Esophagus squamous epithelium (tissue), 5 donors: ENCODE results near the gene A4GALT. TPM values are rescaled to one million over a fixed set of nuclear protein-coding genes. Genes with fewer than 3 reads are reported as not detected.

Experiments used
- DNase-seq: peaks from one replicate; lab custom pipeline; 2025; lab: John Stamatoyannopoulos, UW
- H3K27ac ChIP-seq, 4 donors: fragments of 200-600 bp; sonication (generic); one replicate each; pipeline ENCODE4 v1.5.1; 2016 to 2019; ENCODE audit warnings: mild to moderate bottlenecking in 1 of 4
- H3K27me3 ChIP-seq, 4 donors: fragments of 200-600 bp; sonication (generic); 1 replicate in 3 of 4; 2 replicates in 1 of 4; pipeline versions ENCODE4 v1.5.1 to v1.6.0; 2017 to 2021; ENCODE audit warnings: antibody characterized with exemption in 1 of 4
- H3K36me3 ChIP-seq, 3 donors: fragments of 200-600 bp; sonication (generic); one replicate each; pipeline ENCODE4 v1.5.1; 2016 to 2019
- H3K4me1 ChIP-seq, 3 donors: fragments of 200-600 bp; sonication (generic); one replicate each; pipeline ENCODE4 v1.5.1; 2017 to 2019
- H3K4me3 ChIP-seq, 4 donors: fragments of 200-600 bp; sonication (generic); 1 replicate in 3 of 4; 2 replicates in 1 of 4; pipeline ENCODE4 v1.5.1; 2016 to 2019; ENCODE audit warnings: mild to moderate bottlenecking in 2 of 4, moderate library complexity in 1 of 4
- H3K9me3 ChIP-seq, 3 donors: fragments of 200-600 bp; sonication (generic); one replicate each; pipeline ENCODE4 v1.5.1; 2016 to 2019
- POLR2A ChIP-seq, 4 donors: fragments of 450-650 bp; IDR thresholded peaks; one replicate each; pipeline ENCODE4 v1.6.1; 2017; ENCODE audit warnings: antibody characterized with exemption in 4 of 4, mild to moderate bottlenecking in 4 of 4, moderate library complexity in 3 of 4
- WGBS, 2 donors: methylation state at CpG; one replicate each; pipeline ENCODE4 v1.1.5; 2018; 5-methylcytosine and 5-hydroxymethylcytosine counted together
- intact Hi-C: fragments of 100-400 bp; cut with DNase I; formaldehyde crosslinking; loops from one replicate; pipeline ENCODE4 v1.15.0; 2022
- small RNA-seq, 4 donors: library from RNA; depleted of rRNA; stranded (forward); fragments of <200 nt; gene quantifications; one replicate each; pipeline ENCODE3, GENCODE V24; 2016
- total RNA-seq, 4 donors: library from RNA; depleted of rRNA; stranded (reverse); fragments of >200 nt; gene quantifications; one replicate each; pipeline ENCODE4 v1.1.0, GENCODE V29; 2016
- TF ChIP-seq, protein P1 (sequence below), 6 experiments: fragments of 450-650 bp in 4 of 6; fragments of 200-600 bp in 2 of 6; sonication (generic) in 2 of 6; IDR thresholded peaks; one replicate each; pipeline ENCODE4 v1.5.1; 2016 to 2019; ENCODE audit warnings: antibody characterized with exemption in 6 of 6, mild to moderate bottlenecking in 4 of 6, moderate library complexity in 4 of 6
- donor health status: DM: yes; HTN: yes; CAD: no.

A4GALT gene
- total RNA-seq, 4 donors from 2014 or later: 13.9 to 22.0 (median 17.6) TPM

DNA sequence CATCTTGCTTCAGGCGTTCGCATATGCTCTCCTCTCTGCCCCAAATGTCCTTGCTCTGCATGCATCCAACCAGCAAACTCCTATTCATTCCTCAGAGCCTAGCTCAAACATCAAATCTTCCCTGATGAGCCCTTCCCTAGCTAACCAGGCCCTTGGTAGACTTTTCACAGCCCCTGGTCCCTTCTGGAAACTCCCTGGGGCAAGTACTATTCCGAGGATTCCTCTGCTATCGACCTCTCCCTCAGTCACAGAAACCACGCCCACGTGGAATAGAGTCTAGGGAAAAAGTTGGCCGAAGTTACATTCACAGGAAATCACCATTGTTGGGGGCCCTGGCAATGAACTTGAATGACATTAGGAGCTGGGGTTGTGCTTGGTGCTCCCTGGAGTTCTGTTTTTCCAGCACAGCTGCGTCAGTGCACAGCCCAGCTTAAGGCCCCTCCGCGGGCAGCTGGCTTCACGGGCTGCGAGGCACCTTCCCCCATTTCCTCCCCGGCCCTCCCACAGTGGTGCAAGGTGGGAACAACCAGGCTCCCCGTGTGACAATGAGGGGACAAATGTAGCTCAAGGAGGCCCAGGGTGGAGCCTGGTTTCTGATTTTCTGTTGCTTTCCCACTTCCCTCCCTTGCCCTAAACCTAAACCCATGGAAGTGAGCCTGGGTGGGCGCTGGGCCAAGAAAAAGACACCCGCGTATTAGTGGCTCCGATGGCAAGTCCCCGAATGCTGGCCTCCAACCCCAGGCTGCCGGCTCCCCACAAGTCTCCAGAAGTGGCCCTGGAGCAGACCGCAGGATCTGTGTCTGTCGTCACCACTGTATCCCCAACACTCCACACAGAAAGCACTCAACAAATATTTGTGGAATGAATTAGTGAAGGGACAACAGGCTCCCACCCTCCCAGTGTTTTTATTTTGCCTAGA is 76.0 kb downstream of the A4GALT start:
- no peaks in the 10 kb centered on the region for H3K9me3 ChIP-seq
- 34 to 41% methylated on average over 16 to 17 of the region's 22 CpGs for WGBS, 2 donors
- peaks cover 46 to 83% (median 60%) of the 10 kb centered on the region in 3 donors for H3K4me1 ChIP-seq
- H3K4me3 ChIP-seq: peak overlapping the region in 3 of 4 donors; percentile 24 to 59 (median 26)
- peak overlapping the region; percentile 88 to 98 (median 93) for H3K27ac ChIP-seq
- no peaks in the 10 kb centered on the region for H3K36me3 ChIP-seq
- TF ChIP-seq, protein P1, sequence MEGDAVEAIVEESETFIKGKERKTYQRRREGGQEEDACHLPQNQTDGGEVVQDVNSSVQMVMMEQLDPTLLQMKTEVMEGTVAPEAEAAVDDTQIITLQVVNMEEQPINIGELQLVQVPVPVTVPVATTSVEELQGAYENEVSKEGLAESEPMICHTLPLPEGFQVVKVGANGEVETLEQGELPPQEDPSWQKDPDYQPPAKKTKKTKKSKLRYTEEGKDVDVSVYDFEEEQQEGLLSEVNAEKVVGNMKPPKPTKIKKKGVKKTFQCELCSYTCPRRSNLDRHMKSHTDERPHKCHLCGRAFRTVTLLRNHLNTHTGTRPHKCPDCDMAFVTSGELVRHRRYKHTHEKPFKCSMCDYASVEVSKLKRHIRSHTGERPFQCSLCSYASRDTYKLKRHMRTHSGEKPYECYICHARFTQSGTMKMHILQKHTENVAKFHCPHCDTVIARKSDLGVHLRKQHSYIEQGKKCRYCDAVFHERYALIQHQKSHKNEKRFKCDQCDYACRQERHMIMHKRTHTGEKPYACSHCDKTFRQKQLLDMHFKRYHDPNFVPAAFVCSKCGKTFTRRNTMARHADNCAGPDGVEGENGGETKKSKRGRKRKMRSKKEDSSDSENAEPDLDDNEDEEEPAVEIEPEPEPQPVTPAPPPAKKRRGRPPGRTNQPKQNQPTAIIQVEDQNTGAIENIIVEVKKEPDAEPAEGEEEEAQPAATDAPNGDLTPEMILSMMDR (IDR thresholded peaks at IDR 0.05): no peak
- no peak for TF ChIP-seq POLR2A (IDR thresholded peaks at IDR 0.05)
- intact Hi-C loops: no loop called here
- no peaks in the 10 kb centered on the region for H3K27me3 ChIP-seq
- no peak for DNase-seq

DNA sequence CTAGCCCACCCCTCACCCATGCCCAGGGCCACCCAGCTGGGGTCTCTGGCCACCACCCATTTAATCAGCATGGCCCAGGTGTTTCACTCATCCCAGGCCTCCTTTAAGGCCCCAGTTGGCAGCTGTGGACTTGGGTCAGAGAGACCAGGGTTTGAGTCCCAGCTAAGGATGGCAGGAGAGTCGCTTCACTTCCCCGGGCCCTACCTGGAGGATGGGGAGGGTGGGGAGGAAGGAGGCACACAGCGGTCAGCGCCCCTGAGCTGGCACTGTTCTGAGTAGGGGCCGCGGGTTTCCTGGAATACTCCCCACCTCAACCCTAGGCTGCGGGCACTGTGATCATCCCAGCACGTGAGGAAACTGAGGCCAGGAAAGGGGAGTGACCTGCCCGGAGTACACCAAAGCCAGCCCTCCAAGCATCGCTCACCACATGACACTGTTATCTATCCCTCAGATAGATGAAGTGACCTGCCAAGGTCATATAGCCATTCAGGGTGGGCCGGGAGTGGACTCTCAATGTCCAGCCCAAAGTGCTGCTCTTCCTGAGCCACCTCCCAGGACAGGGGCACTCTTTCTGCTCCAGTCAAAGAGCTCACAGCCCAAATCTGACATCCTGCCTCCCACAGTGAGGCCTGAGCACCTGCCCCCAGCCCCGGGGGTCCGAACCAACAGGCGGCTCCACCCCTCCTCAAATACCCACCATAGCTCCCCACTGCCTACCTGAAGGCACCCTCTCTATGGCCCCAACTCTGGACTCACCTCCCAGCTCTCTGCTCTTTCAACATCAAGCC is 76.8 kb downstream of the A4GALT start:
- H3K36me3 ChIP-seq: no peaks in the 10 kb centered on the region
- peak overlapping the region; percentile 88 to 98 (median 93) for H3K27ac ChIP-seq
- WGBS, 2 donors: 86 to 94% methylated on average over 4 to 9 of the region's 14 CpGs
- H3K9me3 ChIP-seq: no peaks in the 10 kb centered on the region
- TF ChIP-seq, protein P1 (IDR thresholded peaks at IDR 0.05): no peak
- no peak for TF ChIP-seq POLR2A (IDR thresholded peaks at IDR 0.05)
- DNase-seq: no peak
- no peak overlapping the region for H3K4me3 ChIP-seq
- peaks cover 46 to 80% (median 58%) of the 10 kb centered on the region in 3 donors for H3K4me1 ChIP-seq
- intact Hi-C loops: no loop called here
- no peaks in the 10 kb centered on the region for H3K27me3 ChIP-seq

DNA sequence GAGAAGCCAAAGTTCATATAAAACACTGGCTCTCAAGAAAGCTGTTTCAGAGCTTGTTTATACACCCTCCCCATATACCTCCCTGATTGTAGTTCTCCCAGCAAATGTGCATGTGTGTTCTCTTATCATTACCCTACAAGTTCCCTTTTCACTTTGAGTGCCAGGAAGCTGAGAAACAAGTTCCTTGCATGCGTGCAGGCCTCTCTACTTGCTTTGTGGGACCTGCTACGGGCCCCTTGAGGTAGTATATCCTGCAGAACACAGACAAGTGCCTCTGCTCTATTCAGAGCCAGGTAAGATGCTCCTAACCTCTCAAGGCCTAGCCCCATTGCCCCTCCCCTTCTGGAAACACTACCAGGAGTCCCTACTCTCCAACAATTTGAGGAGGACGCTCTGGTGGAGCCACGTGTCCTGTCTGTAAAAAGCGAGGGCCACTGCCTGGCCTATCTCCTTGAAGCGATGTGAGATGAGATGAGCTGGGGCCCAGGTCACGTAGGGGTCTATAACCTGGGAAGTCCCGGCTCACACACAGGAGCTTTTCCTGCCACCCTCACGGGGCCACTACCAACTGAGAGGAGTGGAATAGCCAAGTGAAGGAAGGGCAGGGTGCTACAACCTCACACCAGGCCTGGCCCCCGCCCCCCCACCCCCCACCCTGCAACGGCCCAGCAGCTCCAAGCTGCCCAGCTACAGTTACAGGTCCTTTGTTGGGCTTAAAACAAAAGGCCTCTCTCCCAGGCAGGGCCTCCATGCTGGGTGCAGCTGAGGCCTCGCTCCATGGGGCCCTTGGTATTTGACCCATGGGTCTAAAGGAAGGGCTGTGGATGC is 77.7 kb downstream of the A4GALT start:
- no peaks in the 10 kb centered on the region for H3K36me3 ChIP-seq

More for the DNA sequence above, 77.7 kb downstream of the A4GALT start:
- TF ChIP-seq, protein P1 (IDR thresholded peaks at IDR 0.05): no peak
- no peak for TF ChIP-seq POLR2A (IDR thresholded peaks at IDR 0.05)
- WGBS, 2 donors: 71 to 87% methylated on average over 5 to 8 of the region's 12 CpGs
- DNase-seq: no peak
- intact Hi-C loops: no loop called here
- peak overlapping the region in 3 of 4 donors; percentile 88 to 98 (median 92) for H3K27ac ChIP-seq
- H3K4me1 ChIP-seq: peaks cover 40 to 73% (median 53%) of the 10 kb centered on the region in 3 donors
- no peaks in the 10 kb centered on the region for H3K9me3 ChIP-seq
- H3K27me3 ChIP-seq: no peaks in the 10 kb centered on the region
- no peak overlapping the region for H3K4me3 ChIP-seq

Small RNA genes lying within 50 kb of the gene (small RNA-seq; reads per million reads assigned to genes)
- 0 reads per million in 4 donors for gene RF00019

Other genes with a start within 250 kb of the A4GALT start
- 10 to 100 TPM; 19.1 to 35.1 (median 26.1) TPM for gene RRP7A, start 201.1 kb downstream of the A4GALT start, total RNA-seq
- gene SERHL2, start 166.9 kb downstream of the A4GALT start, total RNA-seq: 1 to 10 TPM; 2.1 to 5.1 (median 3.6) TPM
- gene POLDIP3, start 106.0 kb downstream of the A4GALT start, total RNA-seq: 10 to 100 TPM; 23.3 to 33.0 (median 28.0) TPM
- gene ATP5MGL, start 80.3 kb downstream of the A4GALT start, total RNA-seq: under 1 TPM in 1 of 4 donors, not detected in 3; 0.76 TPM
- gene CYB5R3, start 71.5 kb downstream of the A4GALT start, total RNA-seq: 10 to 100 TPM; 49.5 to 81.6 (median 71.7) TPM
- gene ARFGAP3, start 136.4 kb upstream of the A4GALT start, total RNA-seq: 10 to 100 TPM; 27.3 to 35.1 (median 30.5) TPM